ENCODE data around the gene PSMD1.

PSMD1 gene

DNA sequence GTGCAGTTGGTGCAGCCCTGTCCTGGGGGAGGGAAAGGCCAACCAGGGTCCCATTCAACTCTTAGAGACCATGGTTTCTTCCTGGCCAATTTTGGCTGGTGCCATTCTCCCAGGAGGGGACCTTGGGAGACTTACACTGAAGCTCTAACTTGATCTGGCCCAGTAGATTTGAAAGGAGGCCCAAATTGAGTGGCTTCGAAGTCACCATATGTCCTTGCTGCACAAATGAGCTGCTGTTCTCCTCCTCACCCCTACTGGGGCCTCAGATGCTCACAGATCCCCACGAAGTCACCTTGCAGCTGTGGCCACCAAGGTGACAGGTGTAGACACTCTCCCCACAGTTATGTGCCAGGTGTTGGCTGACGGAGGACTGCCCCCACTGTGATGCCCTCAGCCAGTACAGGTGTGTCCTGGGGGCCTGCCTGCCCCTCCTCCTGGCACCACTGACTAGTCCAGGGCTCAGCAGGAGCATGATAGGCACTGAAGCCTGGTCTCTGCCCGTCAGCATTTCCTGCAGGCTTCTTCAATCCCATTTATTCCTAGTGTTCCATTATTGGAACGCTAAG, 24.0 kb upstream of the PSMD1 start:
- H3K9ac ChIP-seq (ENCODE audit: low read length), result no peak overlapping the region
- H3K27me3 ChIP-seq (ENCODE audit: low read length), result no peaks in the 10 kb centered on the region
- no peak overlapping the region for H3K4me3 ChIP-seq (ENCODE audit: insufficient read depth, low read length, poor library complexity, severe bottlenecking)
- H2AFZ ChIP-seq (ENCODE audit: low read depth, low read length, severe bottlenecking), result no peak overlapping the region
- H3K4me2 ChIP-seq (ENCODE audit: low read depth, low read length, poor library complexity, severe bottlenecking), result no peak overlapping the region
- H3K9me3 ChIP-seq (ENCODE audit: insufficient read depth, low read length), result no peaks in the 10 kb centered on the region
- no peaks in the 10 kb centered on the region for H3K79me2 ChIP-seq (ENCODE audit: insufficient read depth, low read length)
- H3F3A ChIP-seq (ENCODE audit: insufficient read depth), result no peaks in the 10 kb centered on the region
- no peaks in the 10 kb centered on the region for H3K9me2 ChIP-seq (replicated peaks; ENCODE audit: insufficient read depth, low read length)
- no peaks in the 10 kb centered on the region for H3K36me3 ChIP-seq (ENCODE audit: low read length)
- no peak overlapping the region for H3K27ac ChIP-seq (ENCODE audit: low read depth, low read length)
- no peaks in the 10 kb centered on the region for H4K20me1 ChIP-seq (ENCODE audit: low read depth, low read length)
- no peak for TF ChIP-seq EZH2phosphoT487 (conservative IDR thresholded peaks at IDR 0.05; ENCODE audit: low read length)
- TF ChIP-seq, protein P1, sequence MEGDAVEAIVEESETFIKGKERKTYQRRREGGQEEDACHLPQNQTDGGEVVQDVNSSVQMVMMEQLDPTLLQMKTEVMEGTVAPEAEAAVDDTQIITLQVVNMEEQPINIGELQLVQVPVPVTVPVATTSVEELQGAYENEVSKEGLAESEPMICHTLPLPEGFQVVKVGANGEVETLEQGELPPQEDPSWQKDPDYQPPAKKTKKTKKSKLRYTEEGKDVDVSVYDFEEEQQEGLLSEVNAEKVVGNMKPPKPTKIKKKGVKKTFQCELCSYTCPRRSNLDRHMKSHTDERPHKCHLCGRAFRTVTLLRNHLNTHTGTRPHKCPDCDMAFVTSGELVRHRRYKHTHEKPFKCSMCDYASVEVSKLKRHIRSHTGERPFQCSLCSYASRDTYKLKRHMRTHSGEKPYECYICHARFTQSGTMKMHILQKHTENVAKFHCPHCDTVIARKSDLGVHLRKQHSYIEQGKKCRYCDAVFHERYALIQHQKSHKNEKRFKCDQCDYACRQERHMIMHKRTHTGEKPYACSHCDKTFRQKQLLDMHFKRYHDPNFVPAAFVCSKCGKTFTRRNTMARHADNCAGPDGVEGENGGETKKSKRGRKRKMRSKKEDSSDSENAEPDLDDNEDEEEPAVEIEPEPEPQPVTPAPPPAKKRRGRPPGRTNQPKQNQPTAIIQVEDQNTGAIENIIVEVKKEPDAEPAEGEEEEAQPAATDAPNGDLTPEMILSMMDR (IDR thresholded peaks at IDR 0.05; ENCODE audit: insufficient read depth, low read length, poor library complexity, severe bottlenecking), result no peak

DNA sequence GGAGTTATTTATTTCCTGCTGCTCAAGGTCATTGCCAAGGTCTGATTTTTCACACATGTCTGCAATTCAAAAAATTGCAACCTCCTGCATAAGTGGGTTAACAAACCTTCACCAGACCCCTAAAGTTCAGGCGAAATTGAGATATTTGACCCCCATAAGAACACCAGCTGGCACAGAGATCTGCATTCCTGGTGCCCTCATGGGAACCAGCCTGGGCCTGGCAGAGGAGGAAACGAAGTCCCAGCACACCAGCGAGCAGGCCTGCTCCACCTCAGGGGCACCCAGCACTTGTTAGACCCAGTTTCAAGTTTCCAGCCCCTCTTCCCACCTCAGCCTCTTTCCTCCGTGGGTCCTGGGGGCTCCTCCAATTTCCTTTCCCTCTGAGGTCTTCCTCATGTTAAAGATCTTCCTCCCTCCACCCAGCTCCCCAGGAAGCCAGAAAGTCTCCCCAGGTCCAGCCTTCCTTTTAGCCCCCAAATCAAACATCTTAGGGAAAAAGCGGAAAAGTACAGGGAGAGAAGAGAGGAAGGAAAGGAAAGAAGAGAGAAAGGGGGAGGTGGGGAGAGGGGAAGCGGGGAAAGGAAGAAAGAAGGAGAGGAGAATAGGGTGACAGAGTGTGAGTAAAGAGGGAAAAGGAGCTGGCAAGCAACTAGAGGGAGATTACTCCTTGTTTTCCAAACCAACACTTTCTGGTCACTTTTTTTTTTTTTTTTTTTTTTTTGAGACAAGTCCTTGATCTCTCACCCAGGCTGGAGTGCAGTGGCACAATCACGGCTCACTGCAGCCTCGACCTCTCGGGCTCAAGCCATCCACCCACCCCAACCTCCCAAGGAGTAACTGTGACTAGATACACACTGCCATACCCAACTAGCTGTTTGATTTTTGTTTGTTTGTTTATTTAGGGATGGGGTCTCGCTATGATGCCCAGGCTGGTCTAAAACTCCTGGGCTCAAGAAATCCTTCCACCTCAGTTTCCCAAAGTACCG, 23.2 kb upstream of the PSMD1 start:
- no peaks in the 10 kb centered on the region for H3F3A ChIP-seq (ENCODE audit: insufficient read depth)
- H3K9me2 ChIP-seq (replicated peaks; ENCODE audit: insufficient read depth, low read length), result no peaks in the 10 kb centered on the region
- no peak overlapping the region for H2AFZ ChIP-seq (ENCODE audit: low read depth, low read length, severe bottlenecking)
- H3K9ac ChIP-seq (ENCODE audit: low read length), result no peak overlapping the region
- H3K27ac ChIP-seq (ENCODE audit: low read depth, low read length), result no peak overlapping the region
- no peaks in the 10 kb centered on the region for H3K27me3 ChIP-seq (ENCODE audit: low read length)
- H3K4me3 ChIP-seq (ENCODE audit: insufficient read depth, low read length, poor library complexity, severe bottlenecking), result no peak overlapping the region
- no peaks in the 10 kb centered on the region for H3K79me2 ChIP-seq (ENCODE audit: insufficient read depth, low read length)
- H3K4me2 ChIP-seq (ENCODE audit: low read depth, low read length, poor library complexity, severe bottlenecking), result no peak overlapping the region
- TF ChIP-seq, protein P1 (IDR thresholded peaks at IDR 0.05; ENCODE audit: insufficient read depth, low read length, poor library complexity, severe bottlenecking), result no peak
- no peak for TF ChIP-seq EZH2phosphoT487 (conservative IDR thresholded peaks at IDR 0.05; ENCODE audit: low read length)
- H4K20me1 ChIP-seq (ENCODE audit: low read depth, low read length), result no peaks in the 10 kb centered on the region
- no peaks in the 10 kb centered on the region for H3K9me3 ChIP-seq (ENCODE audit: insufficient read depth, low read length)
- H3K36me3 ChIP-seq (ENCODE audit: low read length), result no peaks in the 10 kb centered on the region

DNA sequence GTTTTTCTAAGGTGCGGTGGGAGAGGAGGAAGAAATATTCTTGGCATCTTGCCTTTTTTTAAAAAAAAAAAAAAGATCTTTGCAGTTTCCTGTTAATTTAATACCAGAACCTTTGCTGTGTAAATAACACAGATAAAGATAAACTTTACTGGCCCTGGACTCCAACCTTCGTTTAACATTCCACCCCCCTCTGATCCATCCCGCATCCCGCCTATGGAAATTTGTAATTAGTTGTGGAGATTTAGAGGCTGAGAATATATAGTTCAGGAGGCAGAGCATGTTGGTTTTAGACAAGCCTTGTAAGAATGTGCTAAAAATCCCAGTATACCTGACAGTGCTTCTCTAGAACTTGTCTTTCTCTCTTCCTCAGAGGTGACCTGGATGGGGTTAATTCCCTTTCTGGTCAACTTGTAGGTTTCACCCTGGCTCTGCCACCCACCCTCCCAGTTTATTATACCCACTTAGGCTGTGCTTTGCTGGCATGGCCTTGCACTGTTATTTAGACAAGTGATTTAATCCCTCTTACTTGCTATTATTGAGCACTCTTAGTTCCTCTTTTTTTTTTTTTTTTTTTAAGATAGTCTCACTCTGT, 22.3 kb upstream of the PSMD1 start:
- Histone ChIP-seq H3F3A (ENCODE audit: insufficient read depth) (no peaks in the 10 kb centered on the region), H3K9ac (ENCODE audit: low read length) (no peak overlapping the region), H3K4me3 (ENCODE audit: insufficient read depth, low read length, poor library complexity, severe bottlenecking) (no peak overlapping the region), H3K27me3 (ENCODE audit: low read length) (no peaks in the 10 kb centered on the region), H3K9me2 (replicated peaks; ENCODE audit: insufficient read depth, low read length) (no peaks in the 10 kb centered on the region), H4K20me1 (ENCODE audit: low read depth, low read length) (no peaks in the 10 kb centered on the region), H3K9me3 (ENCODE audit: insufficient read depth, low read length) (no peaks in the 10 kb centered on the region), H2AFZ (ENCODE audit: low read depth, low read length, severe bottlenecking) (no peak overlapping the region), H3K27ac (ENCODE audit: low read depth, low read length) (no peak overlapping the region), H3K79me2 (ENCODE audit: insufficient read depth, low read length) (no peaks in the 10 kb centered on the region), H3K4me2 (ENCODE audit: low read depth, low read length, poor library complexity, severe bottlenecking) (no peak overlapping the region), H3K36me3 (ENCODE audit: low read length) (no peaks in the 10 kb centered on the region)
- TF ChIP-seq, protein P1 (IDR thresholded peaks at IDR 0.05; ENCODE audit: insufficient read depth, low read length, poor library complexity, severe bottlenecking), result no peak
- no peak for TF ChIP-seq EZH2phosphoT487 (conservative IDR thresholded peaks at IDR 0.05; ENCODE audit: low read length)
